ENCODE results near the gene HCST.
A peak's percentile ranks its signal among the peaks of the same experiment; 100 is the strongest.

The HCST gene

DNA sequence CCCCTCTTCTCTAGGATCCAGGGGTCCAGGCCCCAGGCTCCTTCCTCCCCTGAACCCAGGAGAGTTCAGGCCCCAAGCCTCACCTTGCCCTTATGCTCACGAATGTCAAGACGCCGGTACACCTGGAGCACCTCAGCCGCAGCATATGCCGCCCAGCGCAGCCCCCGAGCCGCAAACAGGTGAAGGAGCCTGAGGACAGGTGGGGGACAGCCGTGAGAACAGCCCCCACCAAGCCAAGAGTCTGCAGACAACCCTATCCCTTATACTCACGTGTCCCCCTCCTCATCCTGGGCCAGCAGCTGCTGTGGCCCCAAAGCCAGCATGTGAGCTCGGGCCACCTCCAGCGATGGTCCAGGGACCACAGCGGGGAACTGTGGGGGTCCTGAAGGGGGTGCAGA, 5.7 kb upstream of the HCST start:
- H3K4me2 ChIP-seq (ENCODE audit: low read length, poor library complexity, severe bottlenecking), result no peak overlapping the region
- no peak overlapping the region for H3K27ac ChIP-seq (ENCODE audit: low read length, poor library complexity, severe bottlenecking)
- no peak overlapping the region for H2BK12ac ChIP-seq (ENCODE audit: low read length in 2 of 2)
- peaks cover 15% of the 10 kb centered on the region for H3K4me1 ChIP-seq (ENCODE audit: control insufficient read depth, insufficient read depth, low read depth, low read length)
- no peak overlapping the region for H3K14ac ChIP-seq (ENCODE audit: low read length in 2 of 2)
- no peak overlapping the region for H2BK15ac ChIP-seq (ENCODE audit: low read depth, poor library complexity, severe bottlenecking)
- H3K79me1 ChIP-seq (replicated peaks; ENCODE audit: low read length, poor library complexity, severe bottlenecking), result peaks cover 33% of the 10 kb centered on the region
- H3K23ac ChIP-seq (ENCODE audit: low read length in 2 of 2), result no peak overlapping the region
- no peak overlapping the region for H3K9ac ChIP-seq (ENCODE audit: low read length)
- H3K27me3 ChIP-seq (ENCODE audit: control insufficient read depth in 1 of 2, insufficient read depth in 1 of 2, low read length in 2 of 2), result no peaks in the 10 kb centered on the region
- H2AFZ ChIP-seq (ENCODE audit: low read depth, low read length), result no peak overlapping the region
- no peak for DNase-seq
- WGBS, result 98% methylated on average over 13 of the region's 13 CpGs
- H2BK5ac ChIP-seq (ENCODE audit: low read depth, low read length, poor library complexity, severe bottlenecking), result no peak overlapping the region
- no peaks in the 10 kb centered on the region for H3K9me3 ChIP-seq (ENCODE audit: control insufficient read depth, low read length)
- no peak overlapping the region for H3K4ac ChIP-seq (ENCODE audit: low read depth in 1 of 2, low read length in 2 of 2)
- no peak overlapping the region for H4K8ac ChIP-seq (ENCODE audit: low read length)
- no peak overlapping the region for H2BK120ac ChIP-seq (ENCODE audit: low read depth, low read length)
- no peak overlapping the region for H3K4me3 ChIP-seq (ENCODE audit: insufficient read depth in 1 of 2, low read depth in 1 of 2, low read length in 2 of 2)
- H4K91ac ChIP-seq (ENCODE audit: low read length), result peak overlapping the region; percentile 39
- peaks cover 38 to 46% of the 10 kb centered on the region in 2 experiments for H3K36me3 ChIP-seq (ENCODE audit: control insufficient read depth in 1 of 2, insufficient read depth in 2 of 2, low read depth in 1 of 2, low read length in 2 of 2)
- no peak overlapping the region for H3K18ac ChIP-seq (ENCODE audit: low read depth in 1 of 2, low read length in 2 of 2)
- H2AK5ac ChIP-seq (ENCODE audit: low read length, severe bottlenecking), result no peak overlapping the region

DNA sequence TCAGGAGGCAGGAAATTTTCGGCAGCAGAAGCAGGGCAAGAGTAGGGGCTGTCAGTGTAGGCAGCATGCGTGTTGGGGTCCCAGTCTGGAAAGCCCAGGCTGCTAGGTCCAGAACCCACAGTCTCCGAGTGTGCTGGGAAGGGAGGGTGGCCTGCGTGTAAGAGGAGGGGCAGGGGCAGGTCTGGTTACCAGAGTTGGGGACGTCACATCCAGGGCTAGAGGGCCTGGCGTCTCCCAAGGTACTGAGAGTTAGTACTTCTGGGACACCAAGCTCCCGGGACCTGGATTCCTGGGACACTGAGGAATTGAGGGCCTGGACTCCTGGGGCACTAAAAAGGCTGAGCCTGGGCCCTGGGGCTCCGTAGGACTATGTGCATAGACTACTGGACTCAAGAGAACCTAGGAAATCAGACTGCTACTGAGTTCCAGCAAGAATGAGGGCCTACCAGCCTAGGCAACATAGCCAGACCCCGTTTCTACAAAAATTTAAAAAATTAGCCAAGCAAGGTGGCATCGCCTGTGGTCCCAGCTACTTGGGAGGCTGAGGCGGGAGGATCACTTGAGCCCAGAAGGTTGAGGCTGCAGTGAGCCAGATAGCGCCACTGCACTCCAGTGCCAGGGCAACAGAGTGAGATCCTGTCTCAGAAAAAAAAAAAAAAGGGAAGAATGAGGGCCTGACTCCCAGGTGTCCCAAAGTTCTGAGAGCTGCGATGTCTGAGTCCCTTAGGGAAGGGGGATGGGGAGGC, 4.5 kb upstream of the HCST start:
- H2BK120ac ChIP-seq (ENCODE audit: low read depth, low read length), result no peak overlapping the region
- WGBS, result 96% methylated on average over 13 of the region's 13 CpGs

DNA sequence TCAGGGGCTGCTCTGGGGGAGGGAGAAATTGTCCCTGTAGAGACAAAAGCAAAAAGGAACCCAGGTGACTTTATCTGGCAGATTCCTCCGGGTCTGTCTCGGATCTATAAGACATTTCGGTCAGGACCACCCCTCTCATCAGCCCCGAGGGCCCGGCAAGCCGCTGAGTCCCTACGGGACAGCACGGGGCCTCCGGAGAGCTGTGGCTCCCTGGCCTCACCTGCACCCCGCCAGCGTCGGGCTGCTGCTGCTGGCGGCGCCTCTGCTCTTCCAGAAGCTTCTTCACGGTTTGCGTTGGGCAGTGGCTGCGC, 3.9 kb upstream of the HCST start:
- WGBS, result 38% methylated on average over 17 of the region's 17 CpGs
- Histone ChIP-seq H3K4ac (ENCODE audit: low read depth in 1 of 2, low read length in 2 of 2) (peak overlapping the region; percentile 81 to 91), H2BK15ac (ENCODE audit: low read depth, poor library complexity, severe bottlenecking) (peak overlapping the region; percentile 84), H4K8ac (ENCODE audit: low read length) (peak overlapping the region; percentile 84), H2BK5ac (ENCODE audit: low read depth, low read length, poor library complexity, severe bottlenecking) (no peak overlapping the region), H3K4me1 (ENCODE audit: control insufficient read depth, insufficient read depth, low read depth, low read length) (peaks cover 25% of the 10 kb centered on the region), H3K79me1 (replicated peaks; ENCODE audit: low read length, poor library complexity, severe bottlenecking) (peaks cover 33% of the 10 kb centered on the region), H3K23ac (ENCODE audit: low read length in 2 of 2) (no peak overlapping the region), H3K9ac (ENCODE audit: low read length) (peak overlapping the region; percentile 92), H3K4me3 (ENCODE audit: insufficient read depth in 1 of 2, low read depth in 1 of 2, low read length in 2 of 2) (peak overlapping the region; percentile 61 to 93), H2BK120ac (ENCODE audit: low read depth, low read length) (no peak overlapping the region), H3K36me3 (ENCODE audit: control insufficient read depth in 1 of 2, insufficient read depth in 2 of 2, low read depth in 1 of 2, low read length in 2 of 2) (peaks cover 31 to 35% of the 10 kb centered on the region in 2 experiments), H2BK12ac (ENCODE audit: low read length in 2 of 2) (no peak overlapping the region), H2AK5ac (ENCODE audit: low read length, severe bottlenecking) (no peak overlapping the region), H2AFZ (ENCODE audit: low read depth, low read length) (peak overlapping the region; percentile 87), H3K18ac (ENCODE audit: low read depth in 1 of 2, low read length in 2 of 2) (peak overlapping the region; percentile 67 to 76), H3K27me3 (ENCODE audit: control insufficient read depth in 1 of 2, insufficient read depth in 1 of 2, low read length in 2 of 2) (no peaks in the 10 kb centered on the region), H4K91ac (ENCODE audit: low read length) (peak overlapping the region; percentile 30), H3K14ac (ENCODE audit: low read length in 2 of 2) (no peak overlapping the region), H3K4me2 (ENCODE audit: low read length, poor library complexity, severe bottlenecking) (peak overlapping the region; percentile 99), H3K27ac (ENCODE audit: low read length, poor library complexity, severe bottlenecking) (no peak overlapping the region), H3K9me3 (ENCODE audit: control insufficient read depth, low read length) (no peaks in the 10 kb centered on the region)
- DNase-seq, result no peak

More for the DNA sequence above, 4.5 kb upstream of the HCST start:
- Histone ChIP-seq H3K14ac (ENCODE audit: low read length in 2 of 2) (no peak overlapping the region), H2AFZ (ENCODE audit: low read depth, low read length) (no peak overlapping the region), H4K91ac (ENCODE audit: low read length) (no peak overlapping the region), H2AK5ac (ENCODE audit: low read length, severe bottlenecking) (no peak overlapping the region), H3K23ac (ENCODE audit: low read length in 2 of 2) (no peak overlapping the region), H3K4me1 (ENCODE audit: control insufficient read depth, insufficient read depth, low read depth, low read length) (peaks cover 21% of the 10 kb centered on the region), H3K4me2 (ENCODE audit: low read length, poor library complexity, severe bottlenecking) (peak overlapping the region; percentile 99), H3K9ac (ENCODE audit: low read length) (peak overlapping the region; percentile 92), H2BK15ac (ENCODE audit: low read depth, poor library complexity, severe bottlenecking) (peak overlapping the region; percentile 13), H3K18ac (ENCODE audit: low read depth in 1 of 2, low read length in 2 of 2) (no peak overlapping the region), H4K8ac (ENCODE audit: low read length) (no peak overlapping the region), H3K4me3 (ENCODE audit: insufficient read depth in 1 of 2, low read depth in 1 of 2, low read length in 2 of 2) (peak overlapping the region in 1 of 2 experiments; percentile 93), H3K27ac (ENCODE audit: low read length, poor library complexity, severe bottlenecking) (no peak overlapping the region), H3K27me3 (ENCODE audit: control insufficient read depth in 1 of 2, insufficient read depth in 1 of 2, low read length in 2 of 2) (no peaks in the 10 kb centered on the region), H3K4ac (ENCODE audit: low read depth in 1 of 2, low read length in 2 of 2) (no peak overlapping the region), H3K36me3 (ENCODE audit: control insufficient read depth in 1 of 2, insufficient read depth in 2 of 2, low read depth in 1 of 2, low read length in 2 of 2) (peaks cover 32 to 41% of the 10 kb centered on the region in 2 experiments), H2BK5ac (ENCODE audit: low read depth, low read length, poor library complexity, severe bottlenecking) (no peak overlapping the region), H2BK12ac (ENCODE audit: low read length in 2 of 2) (peak overlapping the region in 1 of 2 experiments; percentile 18), H3K79me1 (replicated peaks; ENCODE audit: low read length, poor library complexity, severe bottlenecking) (peaks cover 33% of the 10 kb centered on the region), H3K9me3 (ENCODE audit: control insufficient read depth, low read length) (no peaks in the 10 kb centered on the region)
- DNase-seq, result no peak

DNA sequence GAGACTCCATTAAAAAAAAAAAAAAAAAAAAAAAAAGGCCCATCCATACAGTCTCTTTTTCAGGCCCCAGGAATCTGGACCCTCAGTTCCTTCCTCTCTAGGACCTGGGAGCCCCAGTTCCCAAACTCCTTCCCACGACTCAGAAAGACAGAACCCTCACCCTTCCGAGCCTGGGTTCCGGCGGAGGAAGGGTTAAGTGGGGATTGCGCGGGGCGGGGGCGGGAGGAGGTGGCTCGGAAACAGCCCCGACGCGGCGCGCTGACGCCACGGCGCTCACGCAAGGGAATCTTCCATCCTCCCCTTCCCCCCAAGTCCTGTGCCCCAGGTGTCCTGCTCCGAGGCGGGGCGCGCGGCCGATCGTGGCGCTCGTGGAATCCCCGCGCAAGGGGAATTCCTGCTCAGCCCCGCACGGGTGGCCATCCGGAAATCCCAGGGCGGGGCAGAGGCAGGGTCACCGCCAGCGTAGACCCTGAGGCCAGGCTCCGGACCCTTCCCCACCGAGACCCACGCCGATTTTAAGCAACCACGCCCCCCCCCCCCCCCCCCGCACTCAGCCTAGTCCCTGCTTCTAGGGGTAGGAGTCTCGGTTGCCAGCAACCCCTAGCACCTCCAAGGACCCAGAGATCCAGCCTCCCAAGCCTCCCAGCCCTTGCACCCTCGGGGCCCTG, 2.6 kb upstream of the HCST start:
- Histone ChIP-seq H2BK15ac (ENCODE audit: low read depth, poor library complexity, severe bottlenecking) (peak overlapping the region; percentile 61), H2BK12ac (ENCODE audit: low read length in 2 of 2) (peak overlapping the region in 1 of 2 experiments; percentile 54), H3K4ac (ENCODE audit: low read depth in 1 of 2, low read length in 2 of 2) (peak overlapping the region in 1 of 2 experiments; percentile 91), H3K79me1 (replicated peaks; ENCODE audit: low read length, poor library complexity, severe bottlenecking) (peaks cover 30% of the 10 kb centered on the region), H3K27me3 (ENCODE audit: control insufficient read depth in 1 of 2, insufficient read depth in 1 of 2, low read length in 2 of 2) (no peaks in the 10 kb centered on the region), H3K4me3 (ENCODE audit: insufficient read depth in 1 of 2, low read depth in 1 of 2, low read length in 2 of 2) (peak overlapping the region; percentile 61 to 93), H3K4me2 (ENCODE audit: low read length, poor library complexity, severe bottlenecking) (peak overlapping the region; percentile 99), H2AFZ (ENCODE audit: low read depth, low read length) (peak overlapping the region; percentile 72), H3K9me3 (ENCODE audit: control insufficient read depth, low read length) (no peaks in the 10 kb centered on the region), H4K91ac (ENCODE audit: low read length) (no peak overlapping the region), H3K27ac (ENCODE audit: low read length, poor library complexity, severe bottlenecking) (peak overlapping the region; percentile 59), H3K18ac (ENCODE audit: low read depth in 1 of 2, low read length in 2 of 2) (peak overlapping the region; percentile 37 to 81), H3K23ac (ENCODE audit: low read length in 2 of 2) (no peak overlapping the region), H2BK5ac (ENCODE audit: low read depth, low read length, poor library complexity, severe bottlenecking) (peak overlapping the region; percentile 46), H3K4me1 (ENCODE audit: control insufficient read depth, insufficient read depth, low read depth, low read length) (peaks cover 31% of the 10 kb centered on the region), H2AK5ac (ENCODE audit: low read length, severe bottlenecking) (no peak overlapping the region), H3K36me3 (ENCODE audit: control insufficient read depth in 1 of 2, insufficient read depth in 2 of 2, low read depth in 1 of 2, low read length in 2 of 2) (peaks cover 24 to 25% of the 10 kb centered on the region in 2 experiments), H3K14ac (ENCODE audit: low read length in 2 of 2) (peak overlapping the region in 1 of 2 experiments; percentile 79), H3K9ac (ENCODE audit: low read length) (peak overlapping the region; percentile 92), H2BK120ac (ENCODE audit: low read depth, low read length) (no peak overlapping the region), H4K8ac (ENCODE audit: low read length) (no peak overlapping the region)
- whole genome bisulfite sequencing, result under 1% methylated on average over 29 of the region's 43 CpGs
- DNase-seq, result peak; percentile 89
